GM18507 (cell line): ENCODE results near the gene CRPPA.

ENCODE experiments used
- DNase-seq: peaks from one replicate; pipeline ENCODE4 v3.0.0; 2011; ENCODE audit warnings: low read depth; ENCODE audit not compliant: insufficient read length; ENCODE audit errors: extremely low spot score
- FAIRE-seq: peaks from 2 replicates; lab custom pipeline; 2011; peaks lifted over from hg19 to GRCh38; lab: Jason Lieb, UNC

CRPPA gene

DNA sequence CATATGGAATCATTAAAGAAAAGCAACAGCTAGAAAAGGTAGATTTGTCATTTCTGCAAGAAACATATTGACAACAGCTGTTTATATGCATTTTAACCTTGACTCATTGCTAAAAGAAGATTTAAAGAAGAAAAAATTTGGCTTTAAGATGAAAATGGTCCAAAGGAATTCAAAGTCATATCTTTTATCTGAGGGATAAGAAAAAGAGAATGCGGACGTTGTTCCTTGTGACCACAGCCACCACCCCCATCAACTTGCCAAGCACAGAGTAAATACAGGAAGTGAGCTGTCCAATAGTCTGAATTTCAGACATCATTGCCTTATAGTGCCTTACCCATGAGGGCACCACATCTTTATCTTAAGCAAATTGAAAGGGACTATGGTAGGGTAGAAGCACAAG is 7.3 kb upstream of the CRPPA start:
- FAIRE-seq: no peak
- DNase-seq: no peak

DNA sequence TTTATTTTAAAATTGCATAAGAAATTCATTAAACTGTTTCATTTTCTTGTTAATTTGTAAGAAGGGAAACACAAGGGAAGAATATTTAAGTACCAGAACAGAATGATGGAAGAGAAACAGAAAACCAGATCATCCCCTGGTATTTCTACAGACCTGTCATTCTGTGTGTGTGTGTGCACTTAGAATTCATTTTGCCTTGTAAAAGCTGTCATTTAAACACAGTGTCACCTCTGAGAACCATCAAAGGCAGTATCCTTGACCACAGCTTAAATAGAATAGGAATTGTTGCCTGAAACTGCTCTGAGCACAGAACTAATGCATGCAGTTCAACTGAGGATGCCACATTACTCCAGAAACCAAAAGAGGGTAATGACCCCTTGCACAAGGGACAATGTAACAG is 6.8 kb upstream of the CRPPA start:
- DNase-seq: no peak
- FAIRE-seq: no peak

DNA sequence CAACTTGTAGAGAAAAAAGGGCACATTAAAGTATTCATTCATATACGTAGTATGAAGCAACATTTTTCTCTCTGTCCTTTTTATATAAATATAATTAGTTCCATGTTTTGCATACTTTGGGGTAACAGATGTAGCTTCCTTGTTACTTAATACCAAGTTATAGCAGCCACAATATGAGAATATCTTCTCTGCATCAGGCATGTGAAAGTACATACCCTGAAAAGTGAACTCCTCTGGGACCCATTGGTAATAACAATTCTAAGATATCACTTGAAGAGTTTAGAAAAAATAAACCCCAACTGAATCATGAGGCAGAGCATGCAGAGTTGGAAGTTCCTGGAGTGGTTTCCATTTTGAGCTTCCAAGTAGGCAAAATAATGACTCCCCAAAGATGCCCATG is 2.4 kb upstream of the CRPPA start:
- DNase-seq (no peak), FAIRE-seq (no peak)

DNA sequence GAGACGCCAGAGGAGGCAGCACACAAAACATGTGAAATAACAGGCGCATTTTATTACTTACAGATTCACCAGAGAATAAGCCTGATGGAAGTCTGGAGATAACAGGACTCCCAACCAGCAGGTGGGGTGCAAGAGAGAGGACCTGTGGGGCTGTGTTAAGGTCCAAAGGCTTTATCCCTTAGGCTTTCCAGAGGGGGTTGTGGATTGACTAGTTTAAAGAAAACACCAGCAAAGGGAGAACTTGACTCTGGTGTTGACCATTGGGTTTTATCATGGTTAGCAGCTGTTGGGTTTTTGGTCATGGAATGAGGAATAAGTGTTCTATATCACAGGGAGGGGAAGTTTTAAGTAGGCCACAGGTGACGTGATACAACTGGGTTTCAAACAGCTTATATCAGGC is 1.6 kb upstream of the CRPPA start:
- no peak for FAIRE-seq
- no peak for DNase-seq

DNA sequence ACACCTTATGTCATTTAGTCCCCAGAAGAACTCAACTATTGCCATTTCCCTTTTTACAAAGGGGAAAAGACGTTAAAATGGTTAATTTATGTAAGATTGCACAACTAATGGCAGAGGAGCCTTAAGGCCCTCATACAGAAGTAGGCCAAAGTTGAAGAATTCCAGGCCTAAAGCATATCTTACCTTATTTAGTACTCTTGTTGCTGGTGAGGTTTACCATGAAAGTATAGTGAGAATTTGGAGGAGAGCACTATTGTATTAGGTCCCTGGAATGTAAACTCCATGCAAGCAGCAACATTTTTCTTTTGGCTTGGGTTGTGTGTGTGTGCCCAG is 731 bp upstream of the CRPPA start:
- no peak for FAIRE-seq
- no peak for DNase-seq

DNA sequence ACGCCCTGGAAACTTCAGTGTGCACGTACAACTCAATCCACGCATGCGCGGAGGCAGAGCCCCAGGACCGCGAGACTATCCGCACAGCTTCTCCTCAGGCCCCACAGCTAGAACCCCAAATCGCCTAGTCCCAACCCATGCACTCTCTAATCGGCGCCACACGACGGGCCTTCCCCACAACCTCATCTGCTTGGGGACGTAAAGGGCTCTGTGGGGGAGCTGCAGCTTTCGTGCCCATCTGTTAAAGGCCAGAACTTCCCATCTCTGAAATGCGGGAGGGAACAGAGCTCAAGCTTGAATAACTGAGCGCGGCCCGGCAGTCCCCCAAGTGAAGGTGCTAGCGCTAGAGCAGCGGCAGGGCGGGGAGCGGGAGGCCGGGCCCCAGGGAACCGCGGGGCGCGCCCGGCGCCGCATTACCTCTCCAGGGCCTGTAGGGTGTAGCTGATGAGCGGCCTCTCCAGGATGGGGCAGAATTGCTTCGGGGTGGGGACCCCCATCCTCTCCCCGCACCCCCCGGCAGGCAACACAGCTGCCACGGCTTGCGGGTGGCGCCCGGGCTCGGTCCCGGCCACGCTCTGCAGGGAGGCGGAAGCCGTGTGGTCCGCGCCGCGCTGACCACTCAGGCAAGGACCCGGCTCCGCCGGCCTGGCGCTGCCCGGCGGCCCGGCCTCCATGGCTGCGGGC is 547 bp downstream of the CRPPA start:
- peak; percentile 88 for FAIRE-seq
- peak; percentile 57 for DNase-seq

DNA sequence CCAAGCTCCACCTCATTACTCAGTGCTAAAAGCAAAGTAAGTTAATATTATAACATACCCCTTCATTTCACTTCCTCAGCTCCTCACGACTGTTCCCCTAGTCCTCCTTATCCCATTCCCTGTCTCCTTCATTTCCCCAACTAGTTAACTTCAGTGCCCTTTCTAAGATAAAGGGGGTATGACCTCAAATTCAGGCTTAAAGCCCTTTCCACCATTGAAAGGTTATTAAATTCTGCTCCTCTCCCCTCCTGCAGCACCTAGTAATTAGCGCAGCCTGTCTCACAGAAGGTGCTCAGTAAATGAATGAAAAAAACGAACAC is 1.0 kb downstream of the CRPPA start:
- DNase-seq: no peak
- FAIRE-seq: no peak

DNA sequence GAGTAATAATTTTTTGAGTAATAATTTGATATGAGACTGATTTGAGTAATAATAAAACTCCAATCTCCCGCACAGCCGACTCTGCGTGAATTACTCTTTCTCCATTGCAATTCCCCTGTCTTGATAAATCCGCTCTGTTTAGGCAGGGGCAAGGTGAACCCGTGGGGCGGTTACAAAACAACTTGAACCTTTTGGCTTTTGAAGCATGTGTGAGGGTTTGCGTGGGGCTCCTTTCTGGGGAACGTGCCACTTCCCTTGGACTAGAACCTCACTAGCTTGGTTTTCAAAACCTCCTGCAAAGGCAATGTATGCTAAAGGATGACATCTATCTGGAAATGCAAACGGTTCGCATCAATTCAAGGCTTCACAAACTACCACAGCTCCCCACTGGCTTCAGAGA is 1.5 kb downstream of the CRPPA start:
- DNase-seq (no peak), FAIRE-seq (no peak)

DNA sequence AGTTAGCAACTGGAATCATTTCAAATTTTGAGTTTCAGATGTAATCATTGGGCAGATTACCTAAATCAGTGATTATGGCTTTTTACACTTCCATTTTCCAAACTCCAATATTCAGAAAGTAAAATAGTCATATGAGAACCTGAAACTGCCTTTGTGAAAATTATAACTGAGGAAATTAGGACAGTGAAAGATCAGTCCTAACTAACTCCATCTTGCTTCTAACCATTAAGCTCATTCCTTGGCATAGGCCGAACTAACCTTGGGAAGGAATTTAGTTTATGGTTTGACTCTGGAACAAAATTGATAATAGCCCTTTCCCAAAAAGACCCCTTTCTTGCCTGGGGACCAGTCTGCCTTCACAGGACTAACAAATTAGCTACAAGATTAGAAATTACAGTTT is 2.2 kb downstream of the CRPPA start:
- FAIRE-seq (no peak), DNase-seq (no peak)

DNA sequence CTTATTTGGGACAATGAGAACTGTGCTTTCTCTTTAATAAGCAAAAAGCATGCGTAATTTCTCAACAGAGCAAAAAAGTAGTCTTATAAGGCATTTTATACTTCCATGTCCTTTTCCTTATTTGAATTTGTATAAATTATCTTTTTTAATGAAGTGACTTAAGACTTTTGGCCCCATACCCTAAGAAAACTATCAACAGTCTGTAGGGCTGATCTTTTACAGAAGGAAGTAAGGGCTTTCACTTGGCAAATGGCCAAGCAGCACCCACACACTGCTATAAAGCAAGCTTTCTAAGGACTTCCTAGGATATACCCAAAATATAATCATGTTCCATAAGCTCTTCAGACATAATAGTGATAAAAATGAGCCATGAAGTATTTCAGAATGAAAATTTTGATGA is 3.4 kb downstream of the CRPPA start:
- no peak for DNase-seq
- FAIRE-seq: no peak

DNA sequence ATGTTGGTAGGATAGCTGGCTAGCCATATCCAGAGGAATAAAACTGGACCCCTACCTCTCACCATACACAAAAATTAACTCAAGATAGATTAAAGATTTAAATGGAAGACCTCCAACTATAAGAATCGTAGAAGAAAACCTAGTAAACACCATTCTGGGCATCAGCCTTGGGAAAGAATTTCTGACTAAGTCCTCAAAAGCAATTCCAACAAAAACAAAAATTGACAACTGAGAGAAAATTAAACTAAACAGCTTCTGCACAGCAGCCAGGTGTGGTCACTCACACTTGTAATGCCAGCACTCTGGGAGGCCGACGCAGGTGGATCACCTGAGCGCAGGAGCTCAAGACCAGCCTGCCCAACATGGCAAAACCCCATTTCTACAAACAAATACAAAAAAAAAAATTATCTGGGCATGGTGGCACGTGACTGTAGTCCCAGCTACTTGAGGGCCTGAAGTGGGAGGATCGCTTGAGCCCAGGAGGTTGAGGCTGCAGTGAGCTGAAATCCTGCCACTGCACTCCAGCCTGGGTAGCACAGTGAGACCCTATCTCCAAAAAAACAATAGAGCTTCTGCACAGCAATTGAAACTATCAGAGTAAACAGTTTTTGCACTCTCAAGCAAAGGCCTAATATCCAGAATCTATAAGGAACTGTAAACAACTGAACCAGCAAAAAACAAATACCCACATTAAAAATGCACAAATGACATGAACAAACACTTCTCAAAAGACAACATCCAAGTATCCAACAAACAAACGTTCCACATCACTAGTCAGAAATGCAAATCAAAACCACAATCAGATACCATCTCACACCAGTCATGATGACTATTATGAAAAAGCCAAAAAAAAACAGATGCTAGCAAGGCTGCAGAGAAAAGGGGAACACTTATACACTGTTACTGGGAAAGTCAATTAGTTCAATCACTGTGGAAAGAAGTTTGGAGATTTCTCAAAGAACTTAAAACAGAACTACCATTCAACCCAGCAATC is 4.8 kb downstream of the CRPPA start:
- FAIRE-seq: no peak
- no peak for DNase-seq

DNA sequence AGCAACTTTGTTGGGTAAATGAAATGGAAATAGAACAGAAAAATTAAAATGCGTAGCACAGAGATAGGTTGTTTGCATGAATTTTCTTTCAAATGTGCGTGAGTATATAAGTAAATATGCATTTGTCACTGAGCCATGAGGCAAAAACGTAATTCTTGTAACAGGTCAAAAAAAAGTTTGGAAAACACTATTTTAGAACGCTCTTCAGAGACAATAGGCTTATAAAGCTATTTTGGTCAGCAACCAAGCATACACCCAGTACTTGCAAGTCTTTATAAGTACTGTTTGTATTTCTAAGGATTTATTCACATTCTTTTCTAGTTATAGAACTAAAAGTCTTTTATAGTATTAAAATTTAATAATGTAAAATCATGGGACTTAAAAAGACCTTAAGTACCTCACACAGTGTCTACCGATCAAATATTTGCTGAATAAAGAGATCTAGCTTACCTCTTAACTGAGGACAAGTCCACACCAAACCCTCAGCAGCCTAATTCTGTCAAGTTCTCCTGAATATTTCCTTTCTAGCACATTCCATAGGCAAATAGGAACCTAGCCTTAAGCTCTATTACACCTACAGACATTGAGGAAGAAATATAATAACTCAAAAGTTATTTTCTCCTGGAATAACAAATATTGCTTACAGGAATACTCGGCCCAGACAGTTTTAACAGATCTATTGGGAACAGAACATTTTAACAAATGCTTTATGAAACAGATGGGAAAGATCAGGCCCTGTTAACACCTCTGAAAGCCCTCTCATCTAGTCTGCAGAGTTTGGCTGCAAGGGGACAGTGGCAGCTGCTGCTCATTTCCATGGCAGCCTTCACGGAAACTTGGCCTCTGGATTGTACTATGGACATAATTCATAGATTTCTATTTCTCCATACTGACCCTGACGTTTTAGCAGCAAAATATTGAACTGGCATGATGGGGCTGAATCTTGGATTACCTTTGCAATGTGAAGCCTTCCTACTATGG is 8.8 kb downstream of the CRPPA start:
- no peak for FAIRE-seq

DNA sequence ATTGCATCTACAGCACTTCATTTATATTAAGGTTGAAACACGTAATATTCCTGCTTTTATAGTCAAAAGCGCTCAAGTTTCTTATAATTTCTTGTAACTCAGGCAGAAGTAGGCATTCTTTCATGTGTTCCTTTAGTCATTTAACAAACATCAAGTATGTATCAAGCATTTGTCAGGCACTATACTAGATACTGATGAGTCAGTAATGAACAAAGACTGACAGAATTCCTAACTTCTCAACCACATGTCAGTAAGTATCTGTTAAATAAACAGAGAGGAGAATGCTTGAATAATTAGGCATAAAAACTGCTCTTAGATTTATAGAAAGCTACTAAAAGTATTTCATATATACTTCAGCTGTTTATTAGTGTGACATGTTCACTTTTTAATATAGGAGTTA is 9.9 kb downstream of the CRPPA start:
- FAIRE-seq (no peak), DNase-seq (no peak)

More for the DNA sequence above, 8.8 kb downstream of the CRPPA start:
- no peak for DNase-seq

DNA sequence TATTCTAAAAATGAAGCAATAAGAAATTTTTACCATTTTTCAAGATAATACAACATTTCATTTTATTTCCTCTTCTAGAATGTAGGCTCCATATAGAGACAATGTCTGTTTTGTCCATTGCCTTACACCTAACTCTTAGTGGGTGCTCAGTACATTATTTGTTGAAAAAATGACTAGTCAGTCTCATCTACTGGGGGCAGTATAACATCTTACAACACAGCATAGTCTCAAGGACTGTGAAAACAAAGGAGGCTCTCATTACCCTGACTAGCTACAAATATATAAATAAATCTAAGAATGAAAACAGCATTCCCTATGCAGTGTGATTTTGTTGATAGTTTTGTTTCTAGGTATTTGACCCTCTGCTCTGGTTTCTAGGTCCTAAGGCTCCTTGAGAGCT is 11.6 kb downstream of the CRPPA start:
- DNase-seq (no peak), FAIRE-seq (no peak)

DNA sequence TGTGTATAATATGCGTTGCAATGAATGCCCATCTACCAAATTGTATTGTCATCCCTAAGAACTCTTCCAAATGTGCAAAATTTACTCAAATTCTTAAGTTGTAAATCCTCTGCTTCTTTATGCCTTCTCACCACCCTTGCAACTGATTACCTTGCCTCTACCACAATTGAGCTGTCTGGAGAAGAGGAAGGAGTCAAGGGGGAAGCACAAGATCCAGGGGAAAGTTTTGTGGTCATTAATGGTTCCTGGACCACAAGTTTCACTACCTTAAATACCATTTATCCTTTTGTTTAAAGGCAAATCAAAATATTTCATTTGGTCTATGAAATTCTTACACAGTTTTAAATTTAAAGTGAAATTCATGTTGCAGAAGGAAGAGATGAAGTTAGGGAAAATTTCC is 16.7 kb downstream of the CRPPA start:
- FAIRE-seq (no peak), DNase-seq (no peak)

DNA sequence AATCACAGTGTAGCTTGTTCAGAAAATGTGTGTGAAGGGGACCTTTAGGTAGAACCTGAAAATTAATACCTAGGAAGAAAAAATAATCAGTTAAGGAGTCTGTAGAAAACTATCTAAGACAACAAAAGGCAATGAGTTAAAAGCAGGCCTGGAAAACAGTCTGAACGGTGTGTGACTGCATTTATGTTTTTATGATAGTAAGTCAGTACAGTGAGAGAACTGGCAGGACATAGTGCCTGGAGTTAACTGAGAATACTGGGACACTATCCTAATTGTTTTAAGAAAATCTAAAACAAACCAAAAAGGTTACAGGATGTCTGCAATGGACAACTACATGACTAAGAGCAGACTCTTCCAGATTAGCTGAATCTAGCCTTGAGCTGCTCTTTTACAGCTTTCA is 17.9 kb downstream of the CRPPA start:
- DNase-seq: no peak
- FAIRE-seq: no peak

DNA sequence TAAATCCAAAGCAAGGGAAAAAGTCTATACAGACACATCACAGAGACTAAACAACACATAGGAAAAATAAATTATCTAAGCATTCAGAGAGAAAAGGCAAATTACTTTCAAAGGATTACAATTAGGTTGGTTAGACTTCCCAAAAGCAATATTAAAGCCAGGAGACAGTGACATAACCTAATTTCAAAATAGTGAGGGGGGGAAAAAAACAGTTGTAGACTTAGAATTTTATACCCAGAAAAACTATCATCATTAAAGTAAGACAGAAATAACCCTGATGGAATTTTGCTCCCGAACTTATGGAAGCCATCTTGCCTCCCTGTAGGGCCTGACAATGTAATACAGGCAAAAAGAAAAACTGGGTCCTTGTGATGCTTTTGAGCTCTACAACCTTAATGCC is 18.4 kb downstream of the CRPPA start:
- DNase-seq: no peak
- FAIRE-seq: no peak

DNA sequence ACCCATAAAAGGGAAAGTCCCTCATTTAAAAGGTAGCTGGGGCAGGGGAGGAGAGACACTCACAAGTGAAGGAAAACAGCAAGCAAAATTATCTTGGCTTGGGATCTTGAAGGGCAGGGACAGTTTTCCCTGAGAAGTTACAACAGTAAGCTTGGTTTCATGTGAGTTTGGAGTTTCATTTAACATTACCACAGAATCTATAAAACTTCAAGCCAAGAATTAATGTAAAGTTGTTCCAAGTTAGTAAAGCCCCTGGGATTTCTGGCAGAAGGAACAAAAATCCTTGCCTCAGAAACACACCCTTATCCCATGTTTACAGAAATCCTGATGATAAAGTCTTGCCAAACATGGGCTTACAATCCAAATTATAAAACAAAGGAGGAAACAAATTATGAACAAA is 19.2 kb downstream of the CRPPA start:
- FAIRE-seq (no peak), DNase-seq (no peak)

DNA sequence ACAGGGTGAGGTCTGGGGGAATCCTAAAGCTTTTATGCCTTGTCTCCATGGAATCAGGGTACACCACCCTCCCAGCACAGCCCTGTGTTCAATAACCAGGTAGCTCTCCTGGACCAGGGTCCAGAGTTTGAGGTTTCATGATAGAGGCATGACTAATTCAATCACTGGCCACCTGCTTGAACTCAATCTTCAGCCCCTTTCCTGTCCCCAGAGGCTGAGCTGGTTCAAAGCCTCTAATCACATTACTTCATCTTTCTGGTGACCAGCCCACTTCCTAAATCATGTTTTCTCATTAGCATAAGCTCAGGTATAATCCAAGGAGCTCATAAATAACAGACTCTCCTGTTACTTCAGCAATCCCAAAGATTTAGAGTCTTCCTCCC is 20.5 kb downstream of the CRPPA start:
- FAIRE-seq (no peak), DNase-seq (no peak)
